CD8-positive, alpha-beta memory T cell (primary cell): ENCODE data around the gene CHURC1. TPM values are rescaled to one million over a fixed set of nuclear protein-coding genes. Genes with fewer than 3 reads are reported as not detected.
A peak's percentile ranks its signal among the peaks of the same experiment; 100 is the strongest.

Experiments used
- CTCF ChIA-PET: fragments of 350-600 bp; sonication (Branson Sonifier 250); formaldehyde crosslinking; loops from one replicate; lab custom pipeline; 2021; ENCODE audit warnings: antibody characterized with exemption; lab: Charles Lee
- POLR2A ChIA-PET: fragments of 350-600 bp; sonication (Branson Sonifier 250); formaldehyde crosslinking; loops from one replicate; lab custom pipeline; 2021; ENCODE audit warnings: antibody characterized with exemption; lab: Charles Lee
- DNase-seq, 5 donors: peaks; one replicate each; pipeline versions ENCODE4 v3.0.0 to v3.0.0-alpha.2; 2020 to 2022; ENCODE audit warnings: mixed read lengths in 1 of 5
- H3K27ac ChIP-seq: one replicate; pipeline ENCODE4 v1.7.0; 2013; ENCODE audit warnings: low read depth, mild to moderate bottlenecking, low read length, moderate library complexity
- H3K27me3 ChIP-seq: 2 replicates; pipeline ENCODE4 v1.7.0; 2013; ENCODE audit warnings: low read length, mild to moderate bottlenecking; ENCODE audit not compliant: insufficient read depth, poor library complexity, severe bottlenecking
- H3K36me3 ChIP-seq: 2 replicates; pipeline ENCODE4 v1.7.0; 2013; ENCODE audit warnings: mild to moderate bottlenecking, low read length, moderate library complexity; ENCODE audit not compliant: insufficient read depth
- H3K4me1 ChIP-seq: 2 replicates; pipeline ENCODE4 v1.7.0; 2013; ENCODE audit warnings: mild to moderate bottlenecking, low read length, moderate library complexity; ENCODE audit not compliant: insufficient read depth
- H3K4me3 ChIP-seq: 2 replicates; pipeline ENCODE4 v1.7.0; 2013; ENCODE audit warnings: mild to moderate bottlenecking, low read length
- H3K9me3 ChIP-seq: 2 replicates; pipeline ENCODE4 v1.7.0; 2013; ENCODE audit warnings: mild to moderate bottlenecking, low read length
- H3K27ac Mint-ChIP-seq, 8 donors: one replicate each; pipeline ENCODE4 v1.8.0; 2020 to 2021; ENCODE audit warnings: mixed read lengths in 8 of 8, mild to moderate bottlenecking in 6 of 8, inconsistent platforms in 3 of 8, moderate library complexity in 3 of 8
- H3K27me3 Mint-ChIP-seq, 2 donors: one replicate each; pipeline ENCODE4 v1.8.0; 2020 to 2021; ENCODE audit warnings: mixed read lengths in 2 of 2, mild to moderate bottlenecking in 1 of 2, moderate library complexity in 1 of 2
- H3K36me3 Mint-ChIP-seq, 3 donors: one replicate each; pipeline ENCODE4 v1.8.0; 2020 to 2021; ENCODE audit warnings: mixed read lengths in 3 of 3, inconsistent platforms in 1 of 3, mild to moderate bottlenecking in 1 of 3
- H3K4me1 Mint-ChIP-seq, 3 donors: one replicate each; pipeline ENCODE4 v1.8.0; 2020 to 2021; ENCODE audit warnings: mixed read lengths in 3 of 3, inconsistent platforms in 1 of 3, mild to moderate bottlenecking in 1 of 3
- H3K4me3 Mint-ChIP-seq, 7 donors: one replicate each; pipeline ENCODE4 v1.8.0; 2020 to 2021; ENCODE audit warnings: mixed read lengths in 7 of 7, mild to moderate bottlenecking in 6 of 7, moderate library complexity in 4 of 7, inconsistent platforms in 2 of 7
- H3K9me3 Mint-ChIP-seq, 5 donors: one replicate each; pipeline ENCODE4 v1.8.0; 2020 to 2022; ENCODE audit warnings: mixed read lengths in 5 of 5, mild to moderate bottlenecking in 3 of 5, moderate library complexity in 2 of 5, inconsistent platforms in 1 of 5
- polyA plus RNA-seq: library from polyadenylated mRNA; unstranded; fragments of 300-500 nt; fragmentation: Illumina TruSeq; gene quantifications from one replicate; pipeline ENCODE4 v1.2.3, GENCODE V29; 2021
- total RNA-seq, 2 experiments: library from RNA; stranded (reverse); gene quantifications; one replicate each; pipeline ENCODE4 v1.2.3, GENCODE V29; 2021

Gene CHURC1
- total and polyA plus RNA-seq, 3 experiments from 2014 or later, result 44.0 to 171 (median 54.8) TPM

DNA sequence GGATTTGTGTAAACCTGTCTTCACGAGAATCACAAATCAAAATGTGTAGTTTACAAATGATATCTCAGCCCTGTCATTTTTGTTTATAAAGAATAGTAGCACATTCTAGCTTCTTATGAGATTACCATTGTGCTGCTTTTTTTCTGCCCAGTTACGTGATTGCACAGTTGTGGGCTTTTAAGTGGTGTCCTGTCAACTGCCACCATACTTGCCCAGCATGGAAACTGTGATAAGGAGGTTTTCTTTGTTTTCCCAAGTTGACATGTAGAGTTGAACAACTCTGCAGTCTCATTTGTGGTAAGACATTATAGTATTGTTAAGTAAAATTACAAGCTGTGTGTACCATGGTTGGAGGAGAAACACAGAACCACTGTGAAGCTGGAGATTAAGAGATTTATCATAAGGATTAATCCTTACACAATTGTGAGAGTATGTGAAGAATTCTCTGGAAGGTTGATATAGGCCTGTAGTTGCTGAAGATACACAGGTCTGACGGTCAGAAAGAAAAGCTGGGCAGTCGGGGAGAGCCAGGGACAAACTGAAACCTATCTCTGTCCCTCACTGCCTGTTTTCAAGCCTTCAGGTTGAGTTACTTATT, 12.2 kb downstream of the CHURC1 start:
- H3K9me3 ChIP-seq, result no peaks in the 10 kb centered on the region
- H3K27me3 ChIP-seq, result no peaks in the 10 kb centered on the region
- H3K9me3 Mint-ChIP-seq, result no peaks in the 10 kb centered on the region
- peak overlapping the region; percentile 3 to 89 (median 58) for H3K27ac Mint-ChIP-seq
- no peak for DNase-seq
- peaks cover 68% of the 10 kb centered on the region for H3K4me1 ChIP-seq
- no peak overlapping the region for H3K27ac ChIP-seq
- H3K4me1 Mint-ChIP-seq, result peaks cover 31 to 42% (median 36%) of the 10 kb centered on the region in 3 donors
- no peaks in the 10 kb centered on the region for H3K27me3 Mint-ChIP-seq
- CTCF ChIA-PET, result interaction anchor here (1.8 to 3.8 kb wide), 2 partner anchors 10 to 35 kb away, joined by 8 to 12 read pairs; no protein-coding TSS in a partner anchor
- H3K36me3 Mint-ChIP-seq, result peaks cover 11 to 54% (median 19%) of the 10 kb centered on the region in 3 donors
- H3K36me3 ChIP-seq, result peaks cover 22% of the 10 kb centered on the region
- POLR2A ChIA-PET, result interaction anchor here (0.6 kb wide), 1 partner anchor 49 kb away, joined by 4 read pairs; no protein-coding TSS in a partner anchor
- H3K4me3 ChIP-seq, result no peak overlapping the region
- H3K4me3 Mint-ChIP-seq, result peak overlapping the region in 1 of 7 donors; percentile 8

DNA sequence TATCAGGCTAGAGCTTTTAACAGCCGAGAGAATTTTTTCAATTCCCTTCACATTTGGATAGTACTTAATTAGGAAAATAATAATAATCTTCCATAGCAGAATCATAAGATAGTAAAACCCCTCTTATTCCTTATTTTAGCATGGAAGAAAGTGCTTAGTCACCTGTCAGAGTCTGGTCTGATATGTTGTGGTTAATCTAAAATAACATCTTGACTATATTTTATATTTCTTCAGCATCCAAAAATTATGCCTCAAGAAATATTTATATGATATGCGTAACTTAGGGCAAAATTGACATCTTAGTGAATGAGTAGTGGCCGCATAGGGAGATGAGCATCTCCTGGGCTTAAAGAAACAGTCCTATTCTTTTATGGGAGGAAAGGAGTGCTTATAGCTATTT, 12.8 kb downstream of the CHURC1 start:
- H3K4me3 Mint-ChIP-seq, result no peak overlapping the region
- Histone ChIP-seq H3K4me1 (peaks cover 70% of the 10 kb centered on the region), H3K9me3 (no peaks in the 10 kb centered on the region), H3K4me3 (no peak overlapping the region), H3K36me3 (peaks cover 26% of the 10 kb centered on the region), H3K27ac (no peak overlapping the region), H3K27me3 (no peaks in the 10 kb centered on the region)
- ChIA-PET POLR2A (interaction anchor here (2.2 kb wide), 1 partner anchor 12 kb away, joined by 8 read pairs; the partner anchor contains the start of gene CHURC1), CTCF (interaction anchor here (1.1 to 3.8 kb wide), 4 partner anchors 10 to 49 kb away, joined by 3 to 12 read pairs (median 6); no protein-coding TSS in a partner anchor)
- no peak for DNase-seq
- no peaks in the 10 kb centered on the region for H3K27me3 Mint-ChIP-seq
- peaks cover 11 to 54% (median 17%) of the 10 kb centered on the region in 3 donors for H3K36me3 Mint-ChIP-seq
- peaks cover 28 to 38% (median 34%) of the 10 kb centered on the region in 3 donors for H3K4me1 Mint-ChIP-seq
- H3K27ac Mint-ChIP-seq, result peak overlapping the region in 7 of 8 donors; percentile 3 to 89 (median 70)
- H3K9me3 Mint-ChIP-seq, result no peaks in the 10 kb centered on the region

DNA sequence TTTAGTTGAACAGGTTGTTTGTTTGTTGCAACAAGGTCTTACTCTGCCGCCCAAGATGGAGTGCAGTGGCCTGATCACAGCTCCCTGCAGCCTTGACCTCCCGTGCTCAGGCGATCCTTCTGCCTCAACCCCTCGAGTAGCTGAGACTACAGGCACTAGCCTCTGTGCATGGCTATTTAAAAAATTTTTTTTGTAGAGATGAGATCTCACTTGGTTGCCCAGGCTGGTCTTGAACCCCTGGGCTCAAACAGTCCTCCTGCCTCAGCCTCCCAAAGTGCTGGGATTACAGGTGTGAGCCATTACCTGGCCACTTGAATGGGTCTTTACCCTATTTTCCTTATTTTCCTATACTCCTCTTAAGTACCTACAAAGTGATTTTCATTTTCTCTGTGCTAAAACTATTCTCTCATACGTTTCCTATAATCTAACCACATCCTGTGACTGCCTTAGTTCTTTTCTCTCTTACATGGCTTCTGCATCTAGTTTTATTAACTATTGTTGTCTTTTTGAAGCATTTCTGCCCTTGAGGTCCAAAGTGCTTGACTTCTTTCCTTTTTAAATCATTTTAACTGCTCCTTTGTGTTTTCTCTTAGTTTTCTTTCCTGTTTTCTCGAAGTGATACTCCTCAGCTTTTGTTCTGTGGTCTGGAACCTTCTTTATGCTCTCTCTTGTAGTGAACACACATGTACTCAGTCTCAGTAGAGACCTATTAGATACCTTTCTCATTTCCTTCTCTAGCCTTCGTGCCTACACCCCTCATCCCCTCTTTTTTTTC, 14.2 kb downstream of the CHURC1 start:
- POLR2A ChIA-PET, result interaction anchor here (0.8 to 2.2 kb wide), 2 partner anchors 10 to 14 kb away, joined by 3 to 8 read pairs; partner anchors contain the start of gene CHURC1
- Mint-ChIP-seq H3K4me1 (peaks cover 25 to 32% (median 30%) of the 10 kb centered on the region in 3 donors), H3K36me3 (peaks cover 11 to 67% (median 20%) of the 10 kb centered on the region in 3 donors), H3K4me3 (no peak overlapping the region), H3K27me3 (no peaks in the 10 kb centered on the region), H3K27ac (no peak overlapping the region), H3K9me3 (no peaks in the 10 kb centered on the region)
- peak in 2 of 5 donors; percentile 46 to 61 for DNase-seq
- Histone ChIP-seq H3K4me1 (peaks cover 80% of the 10 kb centered on the region), H3K27me3 (no peaks in the 10 kb centered on the region), H3K27ac (peak overlapping the region; percentile 13), H3K36me3 (peaks cover 40% of the 10 kb centered on the region), H3K9me3 (no peaks in the 10 kb centered on the region), H3K4me3 (peak overlapping the region; percentile 33)
- CTCF ChIA-PET, result interaction anchor here (1.1 to 3.8 kb wide), 5 partner anchors 8 to 58 kb away, joined by 3 to 12 read pairs (median 4); partner anchors contain the start of gene FNTB

DNA sequence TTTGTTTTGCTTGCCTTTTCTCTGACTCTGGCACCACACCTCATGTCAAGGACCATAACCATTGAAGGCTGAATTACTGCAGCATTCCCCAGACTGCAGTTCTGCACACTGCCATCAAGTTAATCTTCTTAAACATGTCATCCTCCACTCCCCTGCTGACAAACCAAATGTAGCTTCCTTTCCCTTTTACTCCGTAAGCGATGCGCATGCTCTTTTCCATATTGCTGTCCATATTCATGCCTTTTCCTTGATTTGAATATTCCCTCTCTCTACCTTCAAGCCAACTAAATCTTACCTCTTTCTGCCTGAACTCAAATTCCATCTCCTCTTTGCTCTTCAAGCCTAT, 14.7 kb downstream of the CHURC1 start:
- ChIA-PET CTCF (interaction anchor here (1.1 kb wide), 1 partner anchor 58 kb away, joined by 3 read pairs; the partner anchor contains the start of gene FNTB), POLR2A (interaction anchor here (2.2 kb wide), 1 partner anchor 14 kb away, joined by 8 read pairs; the partner anchor contains the start of gene CHURC1)
- Histone ChIP-seq H3K4me1 (peaks cover 76% of the 10 kb centered on the region), H3K4me3 (peak overlapping the region; percentile 33), H3K36me3 (peaks cover 43% of the 10 kb centered on the region), H3K27ac (peak overlapping the region; percentile 2), H3K27me3 (no peaks in the 10 kb centered on the region), H3K9me3 (no peaks in the 10 kb centered on the region)
- DNase-seq, result no peak
- H3K36me3 Mint-ChIP-seq, result peaks cover 7 to 68% (median 19%) of the 10 kb centered on the region in 3 donors
- no peaks in the 10 kb centered on the region for H3K27me3 Mint-ChIP-seq
- H3K4me3 Mint-ChIP-seq, result no peak overlapping the region
- no peak overlapping the region for H3K27ac Mint-ChIP-seq
- no peaks in the 10 kb centered on the region for H3K9me3 Mint-ChIP-seq
- peaks cover 19 to 26% (median 25%) of the 10 kb centered on the region in 3 donors for H3K4me1 Mint-ChIP-seq

DNA sequence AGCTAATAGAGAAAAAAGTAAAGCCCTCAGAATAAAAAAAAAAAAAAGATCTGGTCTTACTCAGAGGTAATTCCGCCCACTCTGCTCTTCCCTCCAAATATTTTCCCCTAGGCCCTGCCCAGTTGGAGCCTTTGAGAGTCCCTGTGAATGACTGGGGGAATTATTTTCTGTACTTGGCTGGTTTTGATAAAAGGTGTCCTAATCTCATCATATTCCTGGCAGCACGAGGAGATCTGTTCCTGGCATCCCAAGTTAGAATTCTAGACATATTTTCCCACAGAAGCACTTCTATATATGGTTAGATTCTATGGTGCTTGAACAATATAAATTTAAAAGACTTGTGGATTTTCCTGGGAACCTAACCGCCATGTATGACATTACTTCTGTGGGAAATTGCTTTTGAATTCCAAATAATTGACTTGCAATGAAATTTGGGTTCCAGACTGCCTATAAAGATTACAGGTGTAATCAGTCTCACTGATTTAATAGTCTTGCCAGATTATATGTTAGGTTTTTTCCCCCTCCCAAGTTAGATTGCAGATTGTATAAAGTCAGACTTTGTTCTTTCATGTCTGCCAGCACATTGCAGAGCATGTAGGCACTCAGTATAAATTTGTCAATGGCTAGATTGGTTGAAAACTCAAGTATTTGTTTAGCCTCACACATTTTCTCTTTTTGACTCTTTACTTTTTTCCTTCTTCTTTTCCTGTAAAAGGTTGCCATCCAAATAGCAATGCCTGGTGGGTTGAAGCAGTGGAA, 16.0 kb downstream of the CHURC1 start:
- H3K4me1 ChIP-seq, result peaks cover 65% of the 10 kb centered on the region
- peak overlapping the region in 3 of 7 donors; percentile 13 to 58 (median 30) for H3K4me3 Mint-ChIP-seq
- no peak overlapping the region for H3K4me3 ChIP-seq
- H3K36me3 ChIP-seq, result peaks cover 34% of the 10 kb centered on the region
- ChIA-PET CTCF (interaction anchor here (0.5 to 1.2 kb wide), 2 partner anchors 10 to 239 kb away, joined by 3 read pairs; no protein-coding TSS in a partner anchor), POLR2A (no interaction called here)
- H3K27ac ChIP-seq, result no peak overlapping the region
- H3K4me1 Mint-ChIP-seq, result peaks cover 22 to 29% (median 26%) of the 10 kb centered on the region in 3 donors
- DNase-seq, result no peak
- no peaks in the 10 kb centered on the region for H3K27me3 Mint-ChIP-seq
- peaks cover 3 to 71% (median 18%) of the 10 kb centered on the region in 3 donors for H3K36me3 Mint-ChIP-seq
- H3K27ac Mint-ChIP-seq, result peak overlapping the region in 2 of 8 donors; percentile 86 to 97
- no peaks in the 10 kb centered on the region for H3K27me3 ChIP-seq
- no peaks in the 10 kb centered on the region for H3K9me3 Mint-ChIP-seq
- no peaks in the 10 kb centered on the region for H3K9me3 ChIP-seq

DNA sequence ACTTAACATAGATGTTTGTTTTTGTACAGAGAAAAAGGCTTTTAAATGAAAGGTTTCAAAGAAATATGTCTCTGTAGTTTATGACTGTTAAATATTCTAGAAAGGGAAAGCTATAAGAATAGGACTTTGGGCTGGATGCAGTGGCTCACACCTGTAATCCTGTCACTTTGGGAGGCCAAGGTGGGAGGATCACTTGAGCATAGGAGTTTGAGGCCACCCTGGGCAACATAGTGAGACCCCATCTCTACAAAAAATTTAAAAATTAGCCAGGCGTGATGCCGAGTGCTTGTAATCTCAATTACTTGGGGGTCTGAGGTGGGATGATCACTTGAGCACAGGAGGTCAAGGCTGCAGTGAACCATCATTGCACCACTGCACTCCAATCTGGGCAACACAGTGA, 16.9 kb downstream of the CHURC1 start:
- Histone ChIP-seq H3K4me3 (no peak overlapping the region), H3K36me3 (peaks cover 31% of the 10 kb centered on the region), H3K27me3 (no peaks in the 10 kb centered on the region), H3K27ac (no peak overlapping the region), H3K9me3 (no peaks in the 10 kb centered on the region), H3K4me1 (peaks cover 68% of the 10 kb centered on the region)
- Mint-ChIP-seq H3K9me3 (no peaks in the 10 kb centered on the region), H3K36me3 (peaks cover 3 to 71% (median 19%) of the 10 kb centered on the region in 3 donors), H3K4me3 (no peak overlapping the region), H3K4me1 (peaks cover 31 to 35% (median 32%) of the 10 kb centered on the region in 3 donors), H3K27me3 (no peaks in the 10 kb centered on the region), H3K27ac (peak overlapping the region in 4 of 8 donors; percentile 66 to 97 (median 82))
- no peak for DNase-seq
- POLR2A ChIA-PET, result interaction anchor here (1.0 kb wide), 1 partner anchor 17 kb away, joined by 4 read pairs; the partner anchor contains the start of gene CHURC1
- CTCF ChIA-PET, result interaction anchor here (1.2 kb wide), 1 partner anchor 9 kb away, joined by 3 read pairs; no protein-coding TSS in a partner anchor

DNA sequence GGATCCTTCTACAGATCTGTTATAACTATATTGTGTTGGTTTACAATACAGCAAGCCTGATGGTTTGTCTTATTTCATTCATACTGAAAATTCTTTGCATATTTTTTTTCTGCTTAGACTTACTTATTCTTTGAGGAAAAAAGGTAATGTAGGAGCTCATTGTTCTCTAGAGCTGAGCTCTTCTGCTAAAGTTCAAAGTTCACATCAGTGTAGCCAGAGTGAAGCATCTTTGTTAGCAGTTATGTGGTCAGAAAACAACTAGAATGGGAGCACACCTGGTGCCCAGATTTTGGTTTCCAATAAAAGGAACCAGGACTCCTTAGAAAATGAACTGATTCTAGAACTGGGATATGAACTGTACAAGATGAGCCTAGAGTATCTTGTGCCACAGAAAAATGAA, 18.0 kb downstream of the CHURC1 start:
- H3K9me3 Mint-ChIP-seq, result no peaks in the 10 kb centered on the region
- ChIA-PET POLR2A (no interaction called here), CTCF (no interaction called here)
- Histone ChIP-seq H3K27ac (no peak overlapping the region), H3K4me1 (peaks cover 67% of the 10 kb centered on the region), H3K4me3 (no peak overlapping the region), H3K9me3 (no peaks in the 10 kb centered on the region), H3K27me3 (no peaks in the 10 kb centered on the region), H3K36me3 (peaks cover 25% of the 10 kb centered on the region)
- H3K4me1 Mint-ChIP-seq, result peaks cover 36 to 42% (median 37%) of the 10 kb centered on the region in 3 donors
- no peak for DNase-seq
- no peak overlapping the region for H3K4me3 Mint-ChIP-seq
- H3K27ac Mint-ChIP-seq, result peak overlapping the region in 3 of 8 donors; percentile 12 to 72 (median 48)
- no peaks in the 10 kb centered on the region for H3K27me3 Mint-ChIP-seq
- H3K36me3 Mint-ChIP-seq, result peaks cover 0 to 69% (median 14%) of the 10 kb centered on the region in 3 donors
